GM19351 (cell line): Measurements from ENCODE around the gene SLC25A30.
"Not testable (repeated sequence)": the region's sequence is repeated elsewhere in the genome, so short reads cannot be mapped to it uniquely, and the experiment has no call there.

Experiments
- ATAC-seq: cut with Tn5 transposase; IDR thresholded peaks from one replicate; pipeline ENCODE4 v1.9.1; 2021; ENCODE audit warnings: mild to moderate bottlenecking, moderate library complexity; ENCODE audit not compliant: unreplicated experiment

The SLC25A30 gene

GRCh38 chr13:45368571-45368970, 49.6 kb downstream of the SLC25A30 start:
- no peak for ATAC-seq

GRCh38 chr13:45368005-45368404, 50.2 kb downstream of the SLC25A30 start:
- ATAC-seq = no peak

GRCh38 chr13:45367358-45367757, 50.8 kb downstream of the SLC25A30 start:
- peak; percentile 99 for ATAC-seq

GRCh38 chr13:45365558-45365885, 52.7 kb downstream of the SLC25A30 start:
- ATAC-seq = no peak

GRCh38 chr13:45364876-45365557, 53.2 kb downstream of the SLC25A30 start:
- ATAC-seq = no peak

GRCh38 chr13:45362939-45363338, 55.2 kb downstream of the SLC25A30 start:
- no peak for ATAC-seq

GRCh38 chr13:45361596-45362206, 56.5 kb downstream of the SLC25A30 start:
- ATAC-seq = no peak

GRCh38 chr13:45356966-45357672, 61.1 kb downstream of the SLC25A30 start:
- no peak for ATAC-seq

GRCh38 chr13:45353895-45354294, 64.3 kb downstream of the SLC25A30 start:
- ATAC-seq = no peak

GRCh38 chr13:45352031-45352430, 66.1 kb downstream of the SLC25A30 start:
- ATAC-seq = no peak

GRCh38 chr13:45350152-45350551, 68.0 kb downstream of the SLC25A30 start:
- ATAC-seq = no peak

GRCh38 chr13:45349438-45349837, 68.7 kb downstream of the SLC25A30 start:
- ATAC-seq = no peak

GRCh38 chr13:45344064-45344463, 74.1 kb downstream of the SLC25A30 start:
- ATAC-seq = not testable (repeated sequence)
